ENCODE results near the gene IL4R.
"Not testable (repeated sequence)": the region's sequence is repeated elsewhere in the genome, so short reads cannot be mapped to it uniquely, and the experiment has no call there.

The IL4R gene

GRCh38 chr16:27284865-27285675, 28.7 kb upstream of the IL4R start:
- peaks cover 7% of the 10 kb centered on the region for H3K36me3 Mint-ChIP-seq

DNA sequence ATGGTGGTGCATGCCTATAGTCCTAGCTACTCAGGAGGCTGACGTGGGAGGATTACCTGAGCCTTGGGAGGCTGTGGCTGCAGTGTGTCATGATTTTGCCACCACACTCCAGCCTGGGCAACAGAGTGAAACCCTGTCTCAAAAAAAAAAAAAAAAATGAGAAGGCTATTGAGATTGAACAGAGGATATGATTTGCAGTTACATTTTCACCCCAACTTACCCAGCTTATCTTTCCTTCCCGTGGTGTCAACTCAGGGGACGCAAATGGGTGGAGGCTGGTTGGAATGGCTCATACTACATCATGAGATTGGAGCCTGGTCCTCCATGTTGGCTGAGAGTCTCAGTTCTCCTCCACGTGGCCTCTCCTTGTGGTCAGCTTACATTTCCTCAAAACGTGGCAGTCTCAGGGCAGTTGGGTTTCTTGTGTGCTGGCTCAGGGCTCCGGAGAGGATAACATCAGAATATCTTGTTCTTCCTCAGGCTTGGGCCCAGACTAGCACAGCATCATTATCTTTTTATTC, 28.0 kb upstream of the IL4R start:
- ATAC-seq (peak; percentile 51), DNase-seq (ENCODE audit: low spot score in 2 of 2) (no peak)
- Mint-ChIP-seq H3K27ac (no peak overlapping the region), H3K36me3 (peaks cover 7% of the 10 kb centered on the region), H3K4me1 (peaks cover 37% of the 10 kb centered on the region), H3K9me3 (no peaks in the 10 kb centered on the region), H3K4me3 (no peak overlapping the region)

More at GRCh38 chr16:27284865-27285675, 28.7 kb upstream of the IL4R start:
- H3K9me3 Mint-ChIP-seq: no peaks in the 10 kb centered on the region
- peaks cover 37% of the 10 kb centered on the region for H3K4me1 Mint-ChIP-seq
- DNase-seq (ENCODE audit: low spot score in 2 of 2) (no peak), ATAC-seq (peak; percentile 19)
- H3K27ac Mint-ChIP-seq: no peak overlapping the region
- no peak overlapping the region for H3K4me3 Mint-ChIP-seq

- peaks cover 37% of the 10 kb centered on the region for H3K4me1 Mint-ChIP-seq
- no peak overlapping the region for H3K4me3 Mint-ChIP-seq
- ATAC-seq: no peak
These were observed 27.3 kb upstream of the IL4R start for GRCh38 chr16:27286451-27286850.

DNA sequence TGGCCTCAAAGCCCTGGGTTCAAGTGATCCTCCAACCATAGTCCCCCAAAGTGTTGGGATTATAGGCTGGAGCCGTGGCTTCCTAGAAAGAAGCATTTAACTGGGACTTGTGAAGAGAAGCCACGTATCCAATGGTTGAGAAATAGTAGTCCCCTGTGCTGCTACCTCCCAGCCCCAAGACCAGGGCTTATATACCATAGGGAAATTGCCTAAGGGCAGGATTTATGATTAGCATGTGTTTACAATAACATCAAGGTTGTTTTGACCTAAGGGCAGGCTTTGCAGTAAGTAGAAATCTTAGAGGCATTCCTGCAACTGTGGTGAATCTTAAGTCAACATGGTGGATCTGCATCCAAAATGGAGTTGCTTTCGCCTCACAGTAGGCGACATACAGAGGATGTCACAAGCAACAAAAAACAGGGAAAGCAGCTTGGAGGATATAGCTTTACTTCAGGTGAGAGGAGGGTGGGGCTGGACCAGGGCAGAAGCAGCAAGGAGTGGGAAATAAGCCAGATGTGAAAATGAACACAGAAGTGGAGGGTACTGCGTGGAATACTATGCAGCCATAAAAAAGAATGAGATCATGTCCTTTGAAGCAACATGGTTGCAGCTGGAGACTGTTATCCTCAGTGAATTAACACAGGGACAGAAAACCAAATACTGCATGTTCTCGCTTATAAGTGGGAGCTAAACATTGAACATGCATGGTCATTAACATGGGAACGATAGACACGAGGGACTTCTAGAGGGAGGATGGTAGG, 26.5 kb upstream of the IL4R start:
- DNase-seq (ENCODE audit: low spot score in 2 of 2): no peak
- Mint-ChIP-seq H3K4me1 (peaks cover 37% of the 10 kb centered on the region), H3K9me3 (no peaks in the 10 kb centered on the region), H3K4me3 (no peak overlapping the region), H3K27ac (peak overlapping the region; percentile 65), H3K36me3 (peaks cover 7% of the 10 kb centered on the region)
- no peak for ATAC-seq

More at GRCh38 chr16:27286451-27286850, 27.3 kb upstream of the IL4R start:
- DNase-seq (ENCODE audit: low spot score in 2 of 2): no peak
- Mint-ChIP-seq H3K27ac (no peak overlapping the region), H3K9me3 (no peaks in the 10 kb centered on the region), H3K36me3 (peaks cover 7% of the 10 kb centered on the region)

DNA sequence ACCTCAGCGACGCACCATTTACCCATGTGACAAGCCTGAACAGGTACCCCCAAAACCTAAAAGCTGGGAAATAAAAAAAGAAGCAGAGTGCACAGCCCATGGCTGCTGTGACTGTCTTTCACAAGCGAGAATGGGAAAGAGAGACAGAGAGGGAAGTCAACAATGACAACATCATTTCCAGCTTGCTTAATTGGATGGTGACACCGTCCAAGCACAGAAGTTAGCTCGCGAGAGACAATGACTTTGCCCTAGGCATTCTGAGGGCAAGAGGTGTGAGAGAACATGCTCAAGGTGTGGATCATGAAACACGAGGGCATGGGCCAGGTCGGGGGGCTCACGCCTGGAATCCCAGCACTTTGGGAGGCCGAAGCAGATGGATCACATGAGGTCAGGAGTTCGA, 25.9 kb upstream of the IL4R start:
- no peak for DNase-seq (ENCODE audit: low spot score in 2 of 2)
- Mint-ChIP-seq H3K4me3 (no peak overlapping the region), H3K36me3 (peaks cover 7% of the 10 kb centered on the region), H3K9me3 (no peaks in the 10 kb centered on the region), H3K4me1 (peaks cover 35% of the 10 kb centered on the region), H3K27ac (peak overlapping the region; percentile 65)
- ATAC-seq: no peak

DNA sequence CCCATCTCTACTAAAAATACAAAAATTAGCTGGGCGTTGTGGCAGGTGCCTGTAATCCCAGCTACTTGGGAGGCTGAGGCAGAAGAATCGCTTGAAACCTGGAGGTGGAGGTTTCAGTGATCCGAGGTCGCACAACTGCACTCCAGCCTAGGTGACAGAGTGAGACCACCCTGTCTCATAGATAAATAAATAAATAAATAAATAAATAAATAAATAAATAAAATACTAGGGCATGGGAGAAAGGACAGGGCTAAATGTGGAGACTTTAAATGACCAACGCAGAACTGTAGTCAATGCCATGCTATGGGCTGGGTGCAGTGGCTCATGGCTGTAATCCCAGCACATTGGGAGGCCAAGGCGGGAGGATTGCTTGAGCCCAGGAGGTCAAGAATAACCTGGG, 25.5 kb upstream of the IL4R start:
- not testable (repeated sequence) for H3K27ac Mint-ChIP-seq

GRCh38 chr16:27289669-27290068, 24.1 kb upstream of the IL4R start:
- peaks cover 17% of the 10 kb centered on the region for H3K4me1 Mint-ChIP-seq
- DNase-seq (ENCODE audit: low spot score in 2 of 2) (no peak), ATAC-seq (no peak)
- H3K9me3 Mint-ChIP-seq: no peaks in the 10 kb centered on the region
- H3K27ac Mint-ChIP-seq: no peak overlapping the region
- no peak overlapping the region for H3K4me3 Mint-ChIP-seq
- peaks cover 7% of the 10 kb centered on the region for H3K36me3 Mint-ChIP-seq

More for the DNA sequence above, 25.5 kb upstream of the IL4R start:
- DNase-seq (ENCODE audit: low spot score in 2 of 2); ATAC-seq; H3K36me3 Mint-ChIP-seq; H3K4me3 Mint-ChIP-seq; H3K9me3 Mint-ChIP-seq: not testable (repeated sequence)
- H3K4me1 Mint-ChIP-seq: peaks cover 31% of the 10 kb centered on the region

DNA sequence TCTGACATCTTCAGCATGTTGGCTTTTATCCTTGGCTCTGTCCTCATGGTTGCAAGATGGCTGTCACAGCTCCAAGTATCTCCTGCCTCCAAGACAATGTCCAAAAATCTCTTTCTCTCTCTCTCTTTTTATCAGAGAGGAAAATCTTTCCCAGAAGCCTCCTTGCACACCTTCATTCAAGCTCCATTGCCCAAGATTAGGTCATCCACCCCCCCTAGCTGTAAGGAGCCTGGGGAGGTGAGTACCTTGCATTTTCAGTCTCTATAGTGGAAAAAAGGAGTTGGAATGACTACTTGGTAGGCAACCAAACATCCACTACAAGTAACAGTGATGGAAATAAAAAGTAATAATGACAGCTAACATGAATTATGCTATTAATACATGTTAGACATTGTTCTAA, 23.2 kb upstream of the IL4R start:
- no peak overlapping the region for H3K27ac Mint-ChIP-seq
- no peaks in the 10 kb centered on the region for H3K9me3 Mint-ChIP-seq
- H3K4me1 Mint-ChIP-seq: peaks cover 9% of the 10 kb centered on the region

DNA sequence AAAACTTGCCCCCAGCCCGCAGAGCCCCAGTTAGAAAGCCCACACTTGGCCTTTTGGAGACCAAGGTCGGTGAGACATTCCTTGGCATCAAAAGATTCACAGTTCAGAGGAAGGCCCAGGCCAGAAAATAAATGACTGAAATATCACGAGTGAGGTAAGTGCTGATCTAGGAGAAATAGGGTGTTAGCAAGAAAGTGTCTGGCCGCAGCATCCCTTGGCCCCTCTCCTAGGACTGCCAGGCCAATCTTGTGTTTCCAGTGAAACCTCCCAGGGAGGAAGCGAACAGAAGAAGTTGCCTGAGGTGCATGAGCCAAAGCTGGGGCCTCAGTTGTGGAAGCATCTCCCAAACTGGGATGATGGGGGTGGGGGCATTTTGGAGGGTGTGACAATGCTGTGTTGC, 22.7 kb upstream of the IL4R start:
- Mint-ChIP-seq H3K9me3 (no peaks in the 10 kb centered on the region), H3K4me3 (no peak overlapping the region), H3K4me1 (peaks cover 3% of the 10 kb centered on the region), H3K27ac (no peak overlapping the region), H3K36me3 (no peaks in the 10 kb centered on the region)
- ATAC-seq: no peak
- DNase-seq (ENCODE audit: low spot score in 2 of 2): no peak

More for the DNA sequence above, 23.2 kb upstream of the IL4R start:
- H3K36me3 Mint-ChIP-seq: peaks cover 3% of the 10 kb centered on the region
- no peak for DNase-seq (ENCODE audit: low spot score in 2 of 2)
- ATAC-seq: no peak
- no peak overlapping the region for H3K4me3 Mint-ChIP-seq

- Mint-ChIP-seq H3K4me3 (no peak overlapping the region), H3K9me3 (no peaks in the 10 kb centered on the region), H3K27ac (no peak overlapping the region), H3K36me3 (no peaks in the 10 kb centered on the region), H3K4me1 (no peaks in the 10 kb centered on the region)
- no peak for ATAC-seq
- DNase-seq (ENCODE audit: low spot score in 2 of 2): no peak
These were observed 22.0 kb upstream of the IL4R start for GRCh38 chr16:27291722-27292240.

DNA sequence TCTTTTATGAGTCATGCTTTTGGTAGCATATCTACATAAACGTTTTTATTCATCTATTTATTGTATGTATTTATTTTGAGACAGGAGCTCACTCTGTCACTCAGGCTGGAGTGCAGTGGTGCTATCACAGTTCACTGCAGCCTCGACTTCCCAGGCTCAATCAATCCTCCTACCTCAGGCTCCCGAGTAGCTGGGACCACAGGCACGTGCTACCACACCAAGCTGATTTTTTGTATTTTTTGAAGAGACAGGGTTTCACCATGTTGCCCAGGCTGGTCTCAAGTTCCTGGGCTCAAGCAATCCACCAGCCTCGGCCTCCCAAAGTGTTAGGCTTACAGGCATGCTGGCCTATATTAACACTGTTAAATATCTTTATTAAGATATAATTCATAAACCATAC, 20.4 kb upstream of the IL4R start:
- no peaks in the 10 kb centered on the region for H3K4me1 Mint-ChIP-seq
- no peaks in the 10 kb centered on the region for H3K36me3 Mint-ChIP-seq
- DNase-seq (ENCODE audit: low spot score in 2 of 2): no peak

DNA sequence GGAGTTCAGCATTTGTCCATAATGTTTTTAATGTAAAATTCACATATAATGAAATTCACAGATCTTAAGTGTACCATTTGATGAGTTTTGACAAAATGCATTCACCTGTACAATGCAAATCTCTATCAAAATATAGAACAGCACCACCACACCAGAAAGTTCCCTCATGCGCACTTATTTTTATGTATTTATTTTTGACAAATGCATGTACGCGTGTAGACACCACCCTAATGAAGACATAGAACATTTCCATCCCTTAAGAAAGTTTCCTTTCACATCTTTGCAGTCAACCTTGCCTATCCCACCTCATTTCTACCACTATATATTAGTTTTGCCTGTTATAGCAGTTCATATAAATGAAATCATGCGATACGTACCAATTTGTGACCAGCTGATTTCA, 15.6 kb upstream of the IL4R start:
- Mint-ChIP-seq H3K9me3 (no peaks in the 10 kb centered on the region), H3K27ac (no peak overlapping the region), H3K4me1 (no peaks in the 10 kb centered on the region), H3K36me3 (no peaks in the 10 kb centered on the region), H3K4me3 (no peak overlapping the region)
- ATAC-seq (no peak), DNase-seq (ENCODE audit: low spot score in 2 of 2) (no peak)

More for the DNA sequence above, 20.4 kb upstream of the IL4R start:
- no peak overlapping the region for H3K27ac Mint-ChIP-seq
- H3K9me3 Mint-ChIP-seq: no peaks in the 10 kb centered on the region
- H3K4me3 Mint-ChIP-seq: no peak overlapping the region
- no peak for ATAC-seq

DNA sequence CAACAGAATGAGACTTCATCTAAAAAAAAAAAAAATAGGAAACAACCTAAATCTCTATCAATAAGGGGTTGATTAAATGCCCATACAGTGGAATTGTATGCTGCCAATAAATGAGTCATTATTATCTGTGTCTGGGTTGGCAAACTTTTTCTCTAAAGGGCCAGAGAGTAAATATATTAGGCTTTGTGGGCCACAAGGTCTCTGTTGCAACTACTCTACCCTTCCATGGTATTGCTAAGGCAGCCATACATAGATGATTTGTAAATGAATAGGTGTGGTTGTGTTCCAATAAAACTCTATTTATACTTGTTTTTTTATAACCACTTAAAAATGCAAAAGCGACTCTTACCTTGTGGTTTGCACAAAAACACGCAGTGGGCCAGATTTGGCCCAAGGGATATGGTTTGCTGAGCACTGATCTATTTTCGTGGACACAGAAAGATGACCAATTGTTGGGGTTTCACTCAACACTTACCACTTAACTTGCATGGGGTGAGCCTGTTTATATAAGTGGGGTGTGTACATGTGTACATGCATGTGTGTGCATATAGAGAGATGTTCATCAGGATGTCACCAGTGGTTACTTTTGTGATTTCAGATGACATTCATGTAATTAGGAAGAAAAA, 12.4 kb upstream of the IL4R start:
- H3K36me3 Mint-ChIP-seq: no peaks in the 10 kb centered on the region
- H3K27ac Mint-ChIP-seq: no peak overlapping the region
- DNase-seq (ENCODE audit: low spot score in 2 of 2) (no peak), ATAC-seq (no peak)
- H3K4me3 Mint-ChIP-seq: no peak overlapping the region
- H3K4me1 Mint-ChIP-seq: peaks cover 8% of the 10 kb centered on the region
- no peaks in the 10 kb centered on the region for H3K9me3 Mint-ChIP-seq

DNA sequence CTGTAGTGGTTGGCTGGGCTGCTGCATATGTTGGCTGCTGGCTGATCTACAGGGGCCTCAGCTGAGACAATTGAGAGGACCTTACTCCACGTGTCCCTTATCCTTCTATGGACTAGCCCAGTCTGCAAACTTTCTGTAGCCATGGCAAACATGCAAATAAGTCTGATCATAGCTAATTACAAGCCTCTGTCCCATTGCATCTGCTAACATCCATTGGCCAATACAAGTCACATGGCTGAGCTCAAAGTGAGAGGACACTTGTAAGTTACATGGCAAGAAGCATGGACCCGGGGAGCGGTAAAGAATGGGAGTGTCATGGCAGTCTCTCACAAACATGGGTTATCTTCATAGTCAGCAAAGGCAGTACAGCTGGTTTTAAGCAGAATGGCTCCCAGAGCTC, 11.6 kb upstream of the IL4R start:
- H3K9me3 Mint-ChIP-seq: peaks cover 3% of the 10 kb centered on the region
- peaks cover 8% of the 10 kb centered on the region for H3K4me1 Mint-ChIP-seq
- no peak overlapping the region for H3K27ac Mint-ChIP-seq
- H3K4me3 Mint-ChIP-seq: no peak overlapping the region
- no peaks in the 10 kb centered on the region for H3K36me3 Mint-ChIP-seq
- no peak for ATAC-seq
- no peak for DNase-seq (ENCODE audit: low spot score in 2 of 2)
